A549 (cell line): ENCODE measurements around the gene CLMN.

Experiments
- CTCF ChIP-seq: fragments of >200 bp; sonication (Bioruptor Twin); formaldehyde crosslinking; IDR thresholded peaks from 3 replicates; pipeline ENCODE4 v1.5.1; 2016
- JUN ChIP-seq, 2 experiments: fragments of >200 bp; sonication (Bioruptor Twin); formaldehyde crosslinking; IDR thresholded peaks; 2 replicates in 1 of 2; 3 replicates in 1 of 2; pipeline ENCODE4 v1.6.1; 2016 to 2017
- KDM1A ChIP-seq: fragments of 200-600 bp; sonication (generic); IDR thresholded peaks from 2 replicates; pipeline ENCODE4 v1.6.1; 2016; ENCODE audit warnings: low read depth, mild to moderate bottlenecking
- MAZ ChIP-seq: fragments of 150-350 bp; IDR thresholded peaks from 2 replicates; pipeline ENCODE4 v1.6.1; 2014; ENCODE audit warnings: antibody characterized with exemption, low read depth, low read length, borderline replicate concordance
- NR3C1 ChIP-seq: fragments of >200 bp; sonication (Bioruptor Twin); formaldehyde crosslinking; IDR thresholded peaks from 3 replicates; pipeline ENCODE4 v1.6.1; 2017
- POLR2A ChIP-seq: IDR thresholded peaks from 2 replicates; pipeline ENCODE4 v1.6.1; 2012; ENCODE audit warnings: mild to moderate bottlenecking, low read length
- RCOR1 ChIP-seq: fragments of 150-350 bp; IDR thresholded peaks from 2 replicates; pipeline ENCODE4 v1.6.1; 2014; ENCODE audit warnings: antibody characterized with exemption, low read length, low read depth
- RFX5 ChIP-seq: fragments of 450-650 bp; IDR thresholded peaks from 2 replicates; pipeline ENCODE4 v1.7.1; 2014; ENCODE audit warnings: antibody characterized with exemption, mild to moderate bottlenecking, moderate library complexity
- USF2 ChIP-seq: fragments of 450-650 bp; IDR thresholded peaks from 2 replicates; pipeline ENCODE4 v1.6.1; 2014; ENCODE audit warnings: antibody characterized with exemption
- ZFP36 ChIP-seq: fragments of 450-650 bp; IDR thresholded peaks from 2 replicates; pipeline ENCODE4 v1.6.1; 2014; ENCODE audit warnings: borderline replicate concordance; ENCODE audit not compliant: partially characterized antibody
- ZNF302 ChIP-seq: fragments of 250-450 bp; sonication (Bioruptor Pico); IDR thresholded peaks from 2 replicates; pipeline ENCODE4 v1.9.0; 2021; ENCODE audit warnings: inconsistent platforms, mild to moderate bottlenecking, moderate library complexity
- TF ChIP-seq, protein P1 (sequence below): fragments of 250-450 bp; sonication (Bioruptor Pico); IDR thresholded peaks from 2 replicates; pipeline ENCODE4 v1.5.0; 2021; ENCODE audit warnings: mild to moderate bottlenecking, moderate library complexity, borderline replicate concordance

- TF ChIP-seq CTCF (no peak), RCOR1 (no peak), JUN (IDR thresholded peaks at IDR 0.05) (no peak), ZFP36 (no peak), ZNF302 (CRISPR knock-in tag) (no peak), USF2 (no peak), KDM1A (no peak), POLR2A (no peak), RFX5 (no peak), MAZ (no peak), NR3C1 (no peak)
- TF ChIP-seq, protein P1, sequence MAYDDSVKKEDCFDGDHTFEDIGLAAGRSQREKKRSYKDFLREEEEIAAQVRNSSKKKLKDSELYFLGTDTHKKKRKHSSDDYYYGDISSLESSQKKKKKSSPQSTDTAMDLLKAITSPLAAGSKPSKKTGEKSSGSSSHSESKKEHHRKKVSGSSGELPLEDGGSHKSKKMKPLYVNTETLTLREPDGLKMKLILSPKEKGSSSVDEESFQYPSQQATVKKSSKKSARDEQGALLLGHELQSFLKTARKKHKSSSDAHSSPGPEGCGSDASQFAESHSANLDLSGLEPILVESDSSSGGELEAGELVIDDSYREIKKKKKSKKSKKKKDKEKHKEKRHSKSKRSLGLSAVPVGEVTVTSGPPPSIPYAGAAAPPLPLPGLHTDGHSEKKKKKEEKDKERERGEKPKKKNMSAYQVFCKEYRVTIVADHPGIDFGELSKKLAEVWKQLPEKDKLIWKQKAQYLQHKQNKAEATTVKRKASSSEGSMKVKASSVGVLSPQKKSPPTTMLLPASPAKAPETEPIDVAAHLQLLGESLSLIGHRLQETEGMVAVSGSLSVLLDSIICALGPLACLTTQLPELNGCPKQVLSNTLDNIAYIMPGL: no peak
Observed at GRCh38 chr14:95355422-95355821, 35.7 kb upstream of the CLMN start.
